Measurements from ENCODE around the gene UBXN1. TPM values are rescaled to one million over a fixed set of nuclear protein-coding genes. Genes with fewer than 3 reads are reported as not detected.

UBXN1 gene, protein sequence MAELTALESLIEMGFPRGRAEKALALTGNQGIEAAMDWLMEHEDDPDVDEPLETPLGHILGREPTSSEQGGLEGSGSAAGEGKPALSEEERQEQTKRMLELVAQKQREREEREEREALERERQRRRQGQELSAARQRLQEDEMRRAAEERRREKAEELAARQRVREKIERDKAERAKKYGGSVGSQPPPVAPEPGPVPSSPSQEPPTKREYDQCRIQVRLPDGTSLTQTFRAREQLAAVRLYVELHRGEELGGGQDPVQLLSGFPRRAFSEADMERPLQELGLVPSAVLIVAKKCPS
- total RNA-seq = 81.6 TPM
- polyA plus RNA-seq (ENCODE audit: insufficient read depth in 1 of 8, insufficient read length in 8 of 8, low replicate concordance in 1 of 8) = 100 to 1,000 TPM; 155 to 170 (median 162) TPM
- long read RNA-seq, donor 1, transcript UBXN1-202 (9 exons, 1,153 nt) = major isoform, 24 of 29 reads
- long read RNA-seq, donor 1, partial matches to known transcripts = 0 of 29 reads
- long read RNA-seq, donor 1, other reads (novel, unspliced or antisense) = 0 of 29 reads
- long read RNA-seq, donor 2, partial matches to known transcripts = 0 of 6 reads
- long read RNA-seq, donor 2, other reads (novel, unspliced or antisense) = 0 of 6 reads
- long read RNA-seq, donor 3, transcript UBXN1-202 (9 exons, 1,153 nt) = major isoform, 48 of 59 reads
- long read RNA-seq, donor 3, partial matches to known transcripts = 0 of 59 reads
- long read RNA-seq, donor 3, other reads (novel, unspliced or antisense) = 0 of 59 reads
- long read RNA-seq, donor 4, transcript UBXN1-202 (9 exons, 1,153 nt) = minor isoform, 12 of 37 reads
- long read RNA-seq, donor 4, transcript UBXN1-216 (5 exons, 739 nt) = major isoform, 20 of 37 reads
- long read RNA-seq, donor 4, partial matches to known transcripts = 0 of 37 reads
- long read RNA-seq, donor 4, other reads (novel, unspliced or antisense) = 0 of 37 reads
- long read RNA-seq, donor 5, transcript UBXN1-216 (5 exons, 739 nt) = minor isoform, 13 of 118 reads
- long read RNA-seq, donor 5, transcript UBXN1-202 (9 exons, 1,153 nt) = major isoform, 80 of 118 reads
- long read RNA-seq, donor 5, partial matches to known transcripts = 19 of 118 reads
- long read RNA-seq, donor 5, other reads (novel, unspliced or antisense) = 0 of 118 reads
- long read RNA-seq, donor 6, transcript UBXN1-202 (9 exons, 1,153 nt) = major isoform, 79 of 130 reads
- long read RNA-seq, donor 6, transcript UBXN1-216 (5 exons, 739 nt) = minor isoform, 25 of 130 reads
- long read RNA-seq, donor 6, partial matches to known transcripts = 15 of 130 reads
- long read RNA-seq, donor 6, other reads (novel, unspliced or antisense) = 0 of 130 reads
- long read RNA-seq, donor 7, transcript UBXN1-216 (5 exons, 739 nt) = minor isoform, 24 of 66 reads
- long read RNA-seq, donor 7, transcript UBXN1-202 (9 exons, 1,153 nt) = major isoform, 32 of 66 reads
- long read RNA-seq, donor 7, partial matches to known transcripts = 6 of 66 reads
- long read RNA-seq, donor 7, other reads (novel, unspliced or antisense) = 0 of 66 reads
- long read RNA-seq, donor 8, transcript UBXN1-216 (5 exons, 739 nt) = minor isoform, 10 of 50 reads
- long read RNA-seq, donor 8, transcript UBXN1-202 (9 exons, 1,153 nt) = major isoform, 26 of 50 reads
- long read RNA-seq, donor 8, partial matches to known transcripts = 8 of 50 reads
- long read RNA-seq, donor 8, other reads (novel, unspliced or antisense) = 0 of 50 reads
- long read RNA-seq, donor 9, transcript UBXN1-202 (9 exons, 1,153 nt) = major isoform, 29 of 63 reads
- long read RNA-seq, donor 9, transcript UBXN1-216 (5 exons, 739 nt) = minor isoform, 25 of 63 reads
- long read RNA-seq, donor 9, partial matches to known transcripts = 6 of 63 reads
- long read RNA-seq, donor 9, other reads (novel, unspliced or antisense) = 0 of 63 reads
- long read RNA-seq, donor 10, transcript UBXN1-202 (9 exons, 1,153 nt) = major isoform, 37 of 56 reads
- long read RNA-seq, donor 10, partial matches to known transcripts = 11 of 56 reads
- long read RNA-seq, donor 10, other reads (novel, unspliced or antisense) = 0 of 56 reads
- long read RNA-seq, donor 11, transcript UBXN1-216 (5 exons, 739 nt) = minor isoform, 13 of 61 reads
- long read RNA-seq, donor 11, transcript UBXN1-202 (9 exons, 1,153 nt) = major isoform, 34 of 61 reads
- long read RNA-seq, donor 11, transcript UBXN1-217 (10 exons, 943 nt) = minor isoform, 5 of 61 reads
- long read RNA-seq, donor 11, partial matches to known transcripts = 6 of 61 reads
- long read RNA-seq, donor 11, other reads (novel, unspliced or antisense) = 0 of 61 reads

- WGBS (ENCODE audit: insufficient coverage) = under 1% methylated on average over 42 of the region's 55 CpGs
- H3K27me3 ChIP-seq (ENCODE audit: control insufficient read depth, insufficient read depth, low read length) = no peaks in the 10 kb centered on the region
- H3K4me1 ChIP-seq (ENCODE audit: control insufficient read depth, insufficient read depth, low read length) = peaks cover 17% of the 10 kb centered on the region
- peaks cover 22% of the 10 kb centered on the region for H3K36me3 ChIP-seq (ENCODE audit: control insufficient read depth, insufficient read depth, low read length)
- H3K27ac ChIP-seq (ENCODE audit: low read length) = peak within 1 kb of the TSS; percentile 86
- peak within 1 kb of the TSS; percentile 96 for H3K4me3 ChIP-seq (ENCODE audit: low read length)
- peak; percentile 97 for DNase-seq
- no peaks in the 10 kb centered on the region for H3K9me3 ChIP-seq (replicated peaks; ENCODE audit: control insufficient read depth, low read depth, low read length)
Measured at GRCh38 chr11:62678770-62679696, at the start of gene UBXN1. TSS of gene UBXN1 (minus strand) at chr11:62679073. CDS start at chr11:62678923, 150 bp downstream.

- under 1% methylated on average over 17 of the region's 29 CpGs for WGBS (ENCODE audit: insufficient coverage)
- peak within 1 kb of the TSS; percentile 99 for H3K27ac ChIP-seq (ENCODE audit: low read length)
- H3K36me3 ChIP-seq (ENCODE audit: control insufficient read depth, insufficient read depth, low read length) = peaks cover 27% of the 10 kb centered on the region
- DNase-seq = peak; percentile 96
- peaks cover 29% of the 10 kb centered on the region for H3K4me1 ChIP-seq (ENCODE audit: control insufficient read depth, insufficient read depth, low read length)
- no peaks in the 10 kb centered on the region for H3K9me3 ChIP-seq (replicated peaks; ENCODE audit: control insufficient read depth, low read depth, low read length)
- H3K4me3 ChIP-seq (ENCODE audit: low read length) = peak within 1 kb of the TSS; percentile 84
- H3K27me3 ChIP-seq (ENCODE audit: control insufficient read depth, insufficient read depth, low read length) = no peaks in the 10 kb centered on the region
Measured at GRCh38 chr11:62728171-62728988, 49.5 kb upstream of the UBXN1 start, which contains the start of gene TTC9C. TSS of gene TTC9C (plus strand) at chr11:62728486. CDS start at chr11:62728849, 363 bp downstream.

GRCh38 chr11:62727872-62728170, 48.9 kb upstream of the UBXN1 start:
- DNase-seq = peak; percentile 100
- no peaks in the 10 kb centered on the region for H3K9me3 ChIP-seq (replicated peaks; ENCODE audit: control insufficient read depth, low read depth, low read length)
- peak overlapping the region; percentile 99 for H3K27ac ChIP-seq (ENCODE audit: low read length)
- H3K36me3 ChIP-seq (ENCODE audit: control insufficient read depth, insufficient read depth, low read length) = peaks cover 24% of the 10 kb centered on the region
- WGBS (ENCODE audit: insufficient coverage) = 0% methylated on average over 19 of the region's 20 CpGs
- peak overlapping the region; percentile 84 for H3K4me3 ChIP-seq (ENCODE audit: low read length)
- H3K4me1 ChIP-seq (ENCODE audit: control insufficient read depth, insufficient read depth, low read length) = peaks cover 29% of the 10 kb centered on the region
- no peaks in the 10 kb centered on the region for H3K27me3 ChIP-seq (ENCODE audit: control insufficient read depth, insufficient read depth, low read length)

DNA sequence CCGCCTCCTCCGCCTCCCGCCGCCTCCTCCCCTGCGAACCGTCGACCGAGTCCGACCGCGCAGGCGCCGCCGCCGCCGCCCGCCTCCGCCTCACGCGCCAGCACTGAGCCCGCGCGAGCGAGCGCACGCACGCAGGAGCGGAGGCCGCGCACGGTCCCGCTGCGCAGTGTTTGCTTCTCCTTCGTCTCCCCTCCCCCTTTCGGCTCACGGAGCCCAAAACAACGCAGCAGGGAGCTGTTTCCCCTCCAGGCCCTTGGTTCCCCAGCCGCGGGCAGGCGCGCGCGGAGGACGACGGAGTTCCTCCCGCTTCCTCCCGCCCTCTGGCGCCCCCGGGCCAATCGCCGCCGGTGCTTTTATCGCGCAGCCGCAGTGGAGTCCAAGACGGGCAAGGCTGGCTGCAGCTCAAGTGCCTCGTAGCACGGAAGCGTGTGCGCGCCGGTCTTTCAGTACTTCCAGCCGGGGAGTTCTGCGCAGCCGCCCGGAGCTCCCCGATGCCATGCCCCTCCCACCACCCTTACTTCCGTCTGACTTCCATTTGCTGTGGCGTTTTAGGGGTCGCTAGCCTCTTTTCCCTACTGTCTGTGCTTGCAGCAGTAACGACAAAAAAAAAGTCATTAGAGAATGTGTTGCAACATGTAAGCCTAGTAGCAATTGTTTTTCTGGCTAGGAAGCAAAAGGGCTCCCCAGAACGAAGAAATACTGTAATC, 48.4 kb upstream of the UBXN1 start, which contains the start of gene HNRNPUL2:
Gene HNRNPUL2 (minus strand): TSS at position 293 of the 707 bp plus-strand sequence. CDS start 301 bp downstream, outside the sequence.
- Histone ChIP-seq H3K27me3 (ENCODE audit: control insufficient read depth, insufficient read depth, low read length) (no peaks in the 10 kb centered on the region), H3K9me3 (replicated peaks; ENCODE audit: control insufficient read depth, low read depth, low read length) (no peaks in the 10 kb centered on the region), H3K4me1 (ENCODE audit: control insufficient read depth, insufficient read depth, low read length) (peaks cover 29% of the 10 kb centered on the region), H3K27ac (ENCODE audit: low read length) (peak within 1 kb of the TSS; percentile 99), H3K4me3 (ENCODE audit: low read length) (peak within 1 kb of the TSS; percentile 84), H3K36me3 (ENCODE audit: control insufficient read depth, insufficient read depth, low read length) (peaks cover 28% of the 10 kb centered on the region)
- DNase-seq = peak; percentile 100
- WGBS (ENCODE audit: insufficient coverage) = 0% methylated on average over 71 of the region's 72 CpGs

DNA sequence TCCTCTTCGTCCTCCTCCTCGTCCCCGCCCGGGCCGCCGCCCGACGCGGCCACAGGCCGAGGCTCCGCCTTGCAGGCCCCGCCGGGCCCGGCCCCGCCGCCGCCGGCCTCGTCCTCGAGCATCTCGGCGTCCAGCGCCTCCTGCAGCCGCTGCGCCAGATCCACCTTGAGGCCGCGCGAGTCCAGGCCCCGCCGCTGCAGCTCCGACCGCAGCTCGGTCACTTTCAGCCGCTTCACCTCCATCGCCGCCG, 48.0 kb upstream of the UBXN1 start:
- DNase-seq = no peak
- no peaks in the 10 kb centered on the region for H3K27me3 ChIP-seq (ENCODE audit: control insufficient read depth, insufficient read depth, low read length)
- no peaks in the 10 kb centered on the region for H3K9me3 ChIP-seq (replicated peaks; ENCODE audit: control insufficient read depth, low read depth, low read length)
- peaks cover 29% of the 10 kb centered on the region for H3K4me1 ChIP-seq (ENCODE audit: control insufficient read depth, insufficient read depth, low read length)
- peak overlapping the region; percentile 84 for H3K4me3 ChIP-seq (ENCODE audit: low read length)
- peaks cover 33% of the 10 kb centered on the region for H3K36me3 ChIP-seq (ENCODE audit: control insufficient read depth, insufficient read depth, low read length)
- WGBS (ENCODE audit: insufficient coverage) = 0% methylated on average over 37 of the region's 37 CpGs
- H3K27ac ChIP-seq (ENCODE audit: low read length) = peak overlapping the region; percentile 99

DNA sequence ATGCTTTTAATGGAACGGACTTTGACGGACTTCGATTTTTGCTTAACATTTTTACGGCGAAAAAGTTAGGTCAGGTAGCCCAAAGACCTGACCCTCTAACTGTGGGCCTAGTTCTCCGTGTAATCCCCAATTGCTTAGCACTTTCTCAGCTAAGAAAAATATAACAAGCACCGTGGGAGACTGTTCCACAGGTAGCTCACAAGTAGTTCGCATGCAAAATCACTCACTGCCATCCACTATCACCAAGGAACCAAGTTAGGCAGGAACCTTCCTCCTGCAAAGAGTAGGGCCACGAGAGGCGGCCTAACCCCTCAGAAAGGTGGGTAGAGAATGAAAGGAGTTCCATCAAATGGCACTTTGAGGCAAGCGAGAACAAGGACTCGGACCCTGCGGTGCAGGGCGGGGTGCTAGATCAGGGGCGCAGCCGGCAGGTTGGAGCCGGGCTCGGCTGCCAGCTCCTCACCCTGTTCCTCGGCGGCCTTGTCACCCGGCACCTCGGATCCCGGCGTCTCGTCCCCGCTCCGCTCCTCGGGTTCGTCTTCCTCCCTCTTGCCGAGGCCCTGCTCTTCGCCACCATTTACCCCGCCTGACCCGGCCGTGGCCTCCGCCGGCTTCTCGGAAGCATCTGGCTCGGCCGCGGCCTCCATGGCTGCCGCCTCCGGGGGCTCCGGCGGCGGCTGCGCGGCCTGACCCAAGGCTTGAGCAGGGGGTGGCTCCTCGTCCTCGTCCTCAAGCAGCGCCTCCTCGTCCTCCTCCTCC, 47.5 kb upstream of the UBXN1 start:
- Histone ChIP-seq H3K36me3 (ENCODE audit: control insufficient read depth, insufficient read depth, low read length) (peaks cover 36% of the 10 kb centered on the region), H3K9me3 (replicated peaks; ENCODE audit: control insufficient read depth, low read depth, low read length) (no peaks in the 10 kb centered on the region), H3K4me1 (ENCODE audit: control insufficient read depth, insufficient read depth, low read length) (peaks cover 29% of the 10 kb centered on the region), H3K27ac (ENCODE audit: low read length) (peak overlapping the region; percentile 99), H3K4me3 (ENCODE audit: low read length) (peak overlapping the region; percentile 84), H3K27me3 (ENCODE audit: control insufficient read depth, insufficient read depth, low read length) (no peaks in the 10 kb centered on the region)
- DNase-seq = no peak
- under 1% methylated on average over 49 of the region's 51 CpGs for WGBS (ENCODE audit: insufficient coverage)

DNA sequence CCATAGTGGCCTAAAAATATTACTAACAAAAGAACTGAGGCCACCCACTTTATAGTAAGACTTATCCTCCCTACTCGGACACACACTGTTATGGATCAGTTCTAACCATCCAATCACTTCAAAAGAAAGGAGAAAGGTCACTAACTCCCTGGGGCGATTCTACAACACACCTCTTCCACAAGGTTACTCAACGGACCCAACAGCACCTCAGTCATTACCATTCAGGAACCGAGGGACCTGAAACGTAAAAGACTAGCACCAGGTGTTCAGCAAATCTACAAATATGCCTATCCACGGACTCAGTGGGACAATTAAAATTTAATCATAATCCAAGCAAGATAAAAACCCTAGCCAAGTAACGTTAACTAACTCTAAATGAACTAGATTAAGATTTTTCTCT, 46.8 kb upstream of the UBXN1 start:
- H3K4me1 ChIP-seq (ENCODE audit: control insufficient read depth, insufficient read depth, low read length) = peaks cover 26% of the 10 kb centered on the region
- DNase-seq = no peak
- H3K27me3 ChIP-seq (ENCODE audit: control insufficient read depth, insufficient read depth, low read length) = no peaks in the 10 kb centered on the region
- 4% methylated on average over 4 of the region's 7 CpGs for WGBS (ENCODE audit: insufficient coverage)
- H3K9me3 ChIP-seq (replicated peaks; ENCODE audit: control insufficient read depth, low read depth, low read length) = no peaks in the 10 kb centered on the region
- peak overlapping the region; percentile 84 for H3K4me3 ChIP-seq (ENCODE audit: low read length)
- H3K27ac ChIP-seq (ENCODE audit: low read length) = peak overlapping the region; percentile 40
- H3K36me3 ChIP-seq (ENCODE audit: control insufficient read depth, insufficient read depth, low read length) = peaks cover 39% of the 10 kb centered on the region
